Ishikawa (cell line): ENCODE measurements around the gene NEDD4L.

Experiments used
- CEBPB ChIP-seq: IDR thresholded peaks from 2 replicates; pipeline ENCODE4 v1.6.1; 2012
- CREB1 ChIP-seq: IDR thresholded peaks from 2 replicates; pipeline ENCODE4 v1.6.1; 2012; ENCODE audit warnings: low read depth
- EGR1 ChIP-seq: IDR thresholded peaks from 2 replicates; pipeline ENCODE4 v1.6.1; 2012
- EP300 ChIP-seq: IDR thresholded peaks from 2 replicates; pipeline ENCODE4 v1.6.1; 2012; ENCODE audit warnings: borderline replicate concordance
- FOXM1 ChIP-seq: IDR thresholded peaks from 2 replicates; pipeline ENCODE4 v1.6.1; 2012; ENCODE audit warnings: low read depth, borderline replicate concordance
- NFIC ChIP-seq: IDR thresholded peaks from 2 replicates; pipeline ENCODE4 v1.6.1; 2012
- RAD21 ChIP-seq: IDR thresholded peaks from 2 replicates; pipeline ENCODE4 v1.6.1; 2012; ENCODE audit warnings: low read depth
- TAF1 ChIP-seq: IDR thresholded peaks from 2 replicates; pipeline ENCODE4 v1.6.1; 2012; ENCODE audit warnings: low read depth, mild to moderate bottlenecking
- TCF12 ChIP-seq: IDR thresholded peaks from 2 replicates; pipeline ENCODE4 v1.6.1; 2012; ENCODE audit warnings: low read depth
- TEAD4 ChIP-seq: IDR thresholded peaks from 2 replicates; pipeline ENCODE4 v1.6.1; 2012
- USF1 ChIP-seq: IDR thresholded peaks from 2 replicates; pipeline ENCODE4 v1.6.1; 2012
- YY1 ChIP-seq: IDR thresholded peaks from 2 replicates; pipeline ENCODE4 v1.6.1; 2012; ENCODE audit warnings: low read depth
- ZBTB7A ChIP-seq: IDR thresholded peaks from 2 replicates; pipeline ENCODE4 v1.6.1; 2012; ENCODE audit warnings: low read depth
- TF ChIP-seq, protein P1 (sequence below): IDR thresholded peaks from 2 replicates; pipeline ENCODE4 v1.6.1; 2012
- TF ChIP-seq, protein P2 (sequence below): IDR thresholded peaks from 2 replicates; pipeline ENCODE4 v1.6.1; 2012; ENCODE audit warnings: low read depth, mild to moderate bottlenecking

The NEDD4L gene

DNA sequence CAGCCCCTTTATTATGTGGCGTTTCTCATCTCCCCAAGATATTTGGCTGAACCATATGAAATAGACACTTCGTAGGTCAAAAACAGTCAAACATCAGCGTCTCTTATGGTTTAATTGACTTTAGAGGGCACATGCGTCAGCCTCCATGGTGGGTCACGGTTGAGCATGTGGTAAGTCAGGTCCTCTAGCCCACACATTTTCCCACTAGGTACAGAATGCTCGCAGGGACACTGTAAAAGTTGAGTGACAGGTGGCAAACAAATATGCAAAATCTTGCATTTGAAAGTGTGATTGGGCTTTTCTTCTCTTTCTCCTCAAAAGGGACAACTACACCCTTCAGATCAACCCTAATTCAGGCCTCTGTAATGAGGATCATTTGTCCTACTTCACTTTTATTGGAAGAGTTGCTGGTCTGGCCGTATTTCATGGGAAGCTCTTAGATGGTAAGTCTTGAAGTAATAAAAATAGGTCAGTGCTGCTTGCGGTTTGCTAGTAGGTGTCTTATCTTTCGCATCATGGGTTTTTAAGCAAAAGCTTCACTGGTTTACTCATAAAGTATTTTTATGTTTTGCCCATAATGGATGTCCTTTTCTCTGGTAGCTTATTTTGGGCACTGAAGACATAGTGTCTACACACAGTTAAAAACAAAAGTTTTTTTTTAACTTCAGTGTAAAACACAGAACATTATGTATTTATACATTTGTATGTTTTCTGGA is 323.6 kb downstream of the NEDD4L start:
- no peak for TF ChIP-seq TEAD4
- TF ChIP-seq, protein P1, sequence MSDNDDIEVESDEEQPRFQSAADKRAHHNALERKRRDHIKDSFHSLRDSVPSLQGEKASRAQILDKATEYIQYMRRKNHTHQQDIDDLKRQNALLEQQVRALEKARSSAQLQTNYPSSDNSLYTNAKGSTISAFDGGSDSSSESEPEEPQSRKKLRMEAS: no peak
- TF ChIP-seq RAD21: no peak
- TF ChIP-seq NFIC: no peak
- TF ChIP-seq TCF12: no peak
- no peak for TF ChIP-seq CREB1
- no peak for TF ChIP-seq YY1
- no peak for TF ChIP-seq FOXM1
- no peak for TF ChIP-seq USF1
- no peak for TF ChIP-seq EGR1

DNA sequence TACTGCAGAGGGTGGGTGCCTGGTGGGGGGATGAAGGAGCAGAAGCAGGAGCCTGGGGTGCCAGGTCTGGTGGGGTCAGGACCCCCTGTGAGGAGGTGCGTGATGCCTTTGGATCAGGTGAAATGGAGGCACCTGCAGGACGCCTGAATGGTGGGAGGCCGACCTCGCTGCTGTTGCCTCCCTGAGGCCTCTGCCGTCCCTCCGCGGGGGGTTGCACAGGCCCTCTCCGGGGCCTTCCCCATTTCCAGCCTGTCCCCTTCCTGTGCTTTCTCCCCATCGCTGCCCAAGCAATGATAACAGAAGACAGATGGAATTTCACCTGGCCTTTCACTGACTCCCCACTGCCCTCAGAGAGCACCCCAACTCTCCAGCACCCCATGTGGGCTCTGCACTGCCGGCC is 325.6 kb downstream of the NEDD4L start:
- TF ChIP-seq CEBPB (no peak), TEAD4 (no peak), TCF12 (no peak), FOXM1 (no peak), YY1 (no peak), USF1 (no peak), ZBTB7A (no peak), CREB1 (no peak), EGR1 (no peak), RAD21 (no peak), TAF1 (no peak), NFIC (no peak), EP300 (no peak)
- TF ChIP-seq, protein P2, sequence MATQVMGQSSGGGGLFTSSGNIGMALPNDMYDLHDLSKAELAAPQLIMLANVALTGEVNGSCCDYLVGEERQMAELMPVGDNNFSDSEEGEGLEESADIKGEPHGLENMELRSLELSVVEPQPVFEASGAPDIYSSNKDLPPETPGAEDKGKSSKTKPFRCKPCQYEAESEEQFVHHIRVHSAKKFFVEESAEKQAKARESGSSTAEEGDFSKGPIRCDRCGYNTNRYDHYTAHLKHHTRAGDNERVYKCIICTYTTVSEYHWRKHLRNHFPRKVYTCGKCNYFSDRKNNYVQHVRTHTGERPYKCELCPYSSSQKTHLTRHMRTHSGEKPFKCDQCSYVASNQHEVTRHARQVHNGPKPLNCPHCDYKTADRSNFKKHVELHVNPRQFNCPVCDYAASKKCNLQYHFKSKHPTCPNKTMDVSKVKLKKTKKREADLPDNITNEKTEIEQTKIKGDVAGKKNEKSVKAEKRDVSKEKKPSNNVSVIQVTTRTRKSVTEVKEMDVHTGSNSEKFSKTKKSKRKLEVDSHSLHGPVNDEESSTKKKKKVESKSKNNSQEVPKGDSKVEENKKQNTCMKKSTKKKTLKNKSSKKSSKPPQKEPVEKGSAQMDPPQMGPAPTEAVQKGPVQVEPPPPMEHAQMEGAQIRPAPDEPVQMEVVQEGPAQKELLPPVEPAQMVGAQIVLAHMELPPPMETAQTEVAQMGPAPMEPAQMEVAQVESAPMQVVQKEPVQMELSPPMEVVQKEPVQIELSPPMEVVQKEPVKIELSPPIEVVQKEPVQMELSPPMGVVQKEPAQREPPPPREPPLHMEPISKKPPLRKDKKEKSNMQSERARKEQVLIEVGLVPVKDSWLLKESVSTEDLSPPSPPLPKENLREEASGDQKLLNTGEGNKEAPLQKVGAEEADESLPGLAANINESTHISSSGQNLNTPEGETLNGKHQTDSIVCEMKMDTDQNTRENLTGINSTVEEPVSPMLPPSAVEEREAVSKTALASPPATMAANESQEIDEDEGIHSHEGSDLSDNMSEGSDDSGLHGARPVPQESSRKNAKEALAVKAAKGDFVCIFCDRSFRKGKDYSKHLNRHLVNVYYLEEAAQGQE: no peak
- TF ChIP-seq, protein P1: no peak

GRCh38 chr18:58370038-58370580 is 326.1 kb downstream of the NEDD4L start:
- TF ChIP-seq TCF12 (no peak), ZBTB7A (no peak), NFIC (no peak), FOXM1 (no peak), CREB1 (no peak), TAF1 (no peak), EGR1 (no peak)
- TF ChIP-seq, protein P2: no peak
- TF ChIP-seq, protein P1: no peak

GRCh38 chr18:58370612-58371011 is 326.6 kb downstream of the NEDD4L start:
- TF ChIP-seq CREB1 (no peak), ZBTB7A (no peak), EP300 (no peak), CEBPB (no peak), YY1 (no peak)
- TF ChIP-seq, protein P1: no peak

DNA sequence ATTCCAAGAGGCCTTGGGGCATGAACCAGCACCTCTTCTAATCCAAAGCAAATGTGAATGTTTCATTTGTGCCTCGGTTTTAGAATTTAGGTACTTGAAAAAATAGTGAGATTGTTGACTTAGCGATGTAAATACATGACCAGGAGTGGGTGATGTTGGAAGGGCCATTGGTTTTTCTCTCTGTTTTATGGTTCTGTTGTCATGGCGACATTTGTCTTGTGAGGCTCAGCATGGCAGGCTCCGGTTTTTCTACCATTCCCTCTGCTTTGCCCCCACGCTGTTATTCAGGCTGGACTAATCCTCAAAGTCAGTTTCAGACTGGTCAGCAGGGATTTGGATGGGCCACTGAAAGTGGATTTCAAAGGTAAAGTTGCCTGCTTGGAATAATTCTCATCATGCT is 329.5 kb downstream of the NEDD4L start:
- TF ChIP-seq ZBTB7A (no peak), FOXM1 (no peak), YY1 (no peak), NFIC (no peak), CEBPB (no peak), USF1 (no peak), EGR1 (no peak), TEAD4 (no peak), RAD21 (no peak), EP300 (no peak), TCF12 (no peak), CREB1 (no peak), TAF1 (no peak)
- TF ChIP-seq, protein P1: no peak
- TF ChIP-seq, protein P2: no peak
